K562 (cell line): ENCODE data around the gene PIGQ. TPM values are rescaled to one million over a fixed set of nuclear protein-coding genes. Genes with fewer than 3 reads are reported as not detected.

Source experiments
- HDAC8 ChIP-seq: fragments of 450-650 bp; IDR thresholded peaks from 2 replicates; pipeline ENCODE4 v1.6.1; 2016; ENCODE audit warnings: mild to moderate bottlenecking, missing genetic modification characterization, moderate library complexity, missing compliant biosample characterization
- KDM5B ChIP-seq: fragments of 200-600 bp; sonication (generic); IDR thresholded peaks from 2 replicates; pipeline ENCODE4 v1.6.1; 2012; ENCODE audit warnings: low read depth, mild to moderate bottlenecking, moderate library complexity, low read length, control low read depth, inconsistent platforms; ENCODE audit not compliant: insufficient replicate concordance
- KLF1 ChIP-seq: fragments of 450-650 bp; IDR thresholded peaks from 2 replicates; pipeline ENCODE4 v1.6.1; 2016; ENCODE audit warnings: missing genetic modification characterization, missing compliant biosample characterization
- NFIX ChIP-seq: fragments of 250-450 bp; sonication (Bioruptor Pico); IDR thresholded peaks from 2 replicates; pipeline ENCODE4 v1.4.0; 2020; ENCODE audit warnings: low read depth, mild to moderate bottlenecking, moderate library complexity
- NR2C2 ChIP-seq, 2 experiments: fragments of 200-800 bp in 1 of 2; sonication (Bioruptor generic) in 1 of 2; sonication (generic) in 1 of 2; formaldehyde crosslinking in 1 of 2; IDR thresholded peaks; 2 replicates each; pipeline versions ENCODE4 v1.6.1 to v1.8.0; 2016 to 2022; ENCODE audit warnings: mild to moderate bottlenecking in 1 of 2, missing compliant biosample characterization in 1 of 2, missing genetic modification characterization in 1 of 2, missing genetic modification reagents in 1 of 2
- RB1 ChIP-seq: fragments of 450-650 bp; IDR thresholded peaks from 2 replicates; pipeline ENCODE4 v1.6.1; 2017; ENCODE audit warnings: low read depth, mild to moderate bottlenecking
- SAP30 ChIP-seq: fragments of 200-600 bp; sonication (generic); IDR thresholded peaks from 2 replicates; pipeline ENCODE4 v1.6.1; 2012; ENCODE audit warnings: borderline replicate concordance, low read depth, mild to moderate bottlenecking, moderate library complexity, low read length, control low read depth, inconsistent platforms; ENCODE audit not compliant: insufficient read depth, poor library complexity, severe bottlenecking
- U2AF1 ChIP-seq: fragments of 200-400 bp; formaldehyde crosslinking; optimal IDR thresholded peaks from 2 replicates; pipeline ENCODE3; 2017; ENCODE audit warnings: mild to moderate bottlenecking, low read depth, low read length, moderate library complexity
- ZNF282 ChIP-seq: sonication (generic); formaldehyde crosslinking; IDR thresholded peaks from 2 replicates; pipeline ENCODE4 v1.8.1; 2023; ENCODE audit warnings: missing genetic modification reagents
- polyA plus RNA-seq, 8 experiments: library from polyadenylated mRNA; depleted of rRNA in 4 of 8; stranded (reverse) in 5 of 8; unstranded in 3 of 8; fragments of >200 nt; fragmentation: Nextera tagmentation in 2 of 8; fragmentation: Illumina TruSeq in 1 of 8; extraction: Ambion mirVana in 2 of 8; extraction: Trizol in 1 of 8; gene quantifications; 2 replicates each; pipeline versions ENCODE4 v1.2.1 to v1.2.3, GENCODE V29; 2011 to 2014; ENCODE audit warnings: inconsistent platforms in 1 of 8, missing spikeins in 1 of 8
- total RNA-seq, 7 experiments: library from RNA; depleted of rRNA in 6 of 7; stranded (reverse); fragments of >200 nt in 6 of 7; fragmentation: Illumina TruSeq in 2 of 7; extraction: Trizol in 2 of 7; gene quantifications; 2 replicates each; pipeline versions ENCODE4 v1.2.1 to v1.2.3, GENCODE V29; 2011 to 2021; ENCODE audit warnings: low replicate concordance in 1 of 7
- TF ChIP-seq, protein P1 (sequence below): conservative IDR thresholded peaks from 2 replicates; pipeline ENCODE4 v1.6.1; 2011; ENCODE audit warnings: low read depth, mild to moderate bottlenecking, low read length; ENCODE audit not compliant: control insufficient read depth
- TF ChIP-seq, protein P2 (sequence below): IDR thresholded peaks from 2 replicates; pipeline ENCODE4 v1.6.1; 2012; ENCODE audit warnings: low read depth, low read length, improper control_type of control experiment, borderline replicate concordance
- TF ChIP-seq, protein P3 (sequence below), 2 experiments: IDR thresholded peaks; 2 replicates each; pipeline ENCODE4 v1.6.1; 2012; ENCODE audit warnings: improper control_type of control experiment in 2 of 2, low read depth in 2 of 2, low read length in 2 of 2, borderline replicate concordance in 1 of 2

The PIGQ gene
- total and polyA plus RNA-seq, 9 of the 15 experiments (the other 6 are each of a cell fraction or from before 2014, with no cell fraction given) = 0.20 to 49.6 (median 11.7) TPM

DNA sequence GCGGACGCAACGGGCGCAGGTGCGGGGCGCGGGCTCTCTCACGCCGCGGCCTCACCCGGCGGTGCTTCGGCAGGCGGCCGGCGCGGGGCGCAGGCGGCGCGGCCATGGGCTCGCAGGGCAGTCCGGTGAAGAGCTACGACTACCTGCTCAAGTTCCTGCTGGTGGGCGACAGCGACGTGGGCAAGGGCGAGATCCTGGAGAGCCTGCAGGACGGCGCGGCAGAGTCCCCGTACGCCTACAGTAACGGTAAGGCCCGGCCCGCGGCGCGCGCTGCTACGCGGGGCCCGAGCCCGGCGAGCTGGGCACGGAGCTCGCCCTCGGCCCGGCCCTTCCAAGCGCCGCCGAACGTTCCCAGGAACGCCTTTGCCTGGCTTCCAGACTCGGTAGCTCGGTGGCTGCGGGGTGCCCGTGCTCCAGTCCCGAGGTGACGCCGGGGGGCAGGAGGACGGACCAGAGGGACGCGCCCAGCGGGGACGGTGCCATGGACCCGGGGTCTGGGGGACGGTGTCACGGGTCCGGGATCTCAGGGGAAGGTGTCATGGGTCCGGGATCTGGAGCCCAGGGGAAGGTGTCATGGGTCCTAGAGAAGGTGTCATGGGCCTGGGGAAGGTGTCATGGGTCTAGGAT lies 20.5 kb downstream of the PIGQ start (continued):
- TF ChIP-seq KDM5B (peak; percentile 46), SAP30 (peak; percentile 77), NFIX (CRISPR knock-in tag) (no peak), KLF1 (tag) (peak; percentile 49; the same call in 1 of the 2 replicates), U2AF1 (peak; percentile 22), ZNF282 (CRISPR knock-in tag) (peak; percentile 77; the same call in 1 of the 2 replicates), NR2C2 (CRISPR knock-in tag; IDR thresholded peaks at IDR 0.05) (peak; percentile 73), NR2C2 (tag; IDR thresholded peaks at IDR 0.05) (no peak), RB1 (peak; percentile 70; the same call in 1 of the 2 replicates), HDAC8 (0 out of 2 replicates have a peak, but pooled peaks have one; percentile 24)
- TF ChIP-seq, protein P1, sequence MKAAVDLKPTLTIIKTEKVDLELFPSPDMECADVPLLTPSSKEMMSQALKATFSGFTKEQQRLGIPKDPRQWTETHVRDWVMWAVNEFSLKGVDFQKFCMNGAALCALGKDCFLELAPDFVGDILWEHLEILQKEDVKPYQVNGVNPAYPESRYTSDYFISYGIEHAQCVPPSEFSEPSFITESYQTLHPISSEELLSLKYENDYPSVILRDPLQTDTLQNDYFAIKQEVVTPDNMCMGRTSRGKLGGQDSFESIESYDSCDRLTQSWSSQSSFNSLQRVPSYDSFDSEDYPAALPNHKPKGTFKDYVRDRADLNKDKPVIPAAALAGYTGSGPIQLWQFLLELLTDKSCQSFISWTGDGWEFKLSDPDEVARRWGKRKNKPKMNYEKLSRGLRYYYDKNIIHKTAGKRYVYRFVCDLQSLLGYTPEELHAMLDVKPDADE = peak; percentile 23; the same call in 1 of the 2 replicates
- TF ChIP-seq, protein P2, sequence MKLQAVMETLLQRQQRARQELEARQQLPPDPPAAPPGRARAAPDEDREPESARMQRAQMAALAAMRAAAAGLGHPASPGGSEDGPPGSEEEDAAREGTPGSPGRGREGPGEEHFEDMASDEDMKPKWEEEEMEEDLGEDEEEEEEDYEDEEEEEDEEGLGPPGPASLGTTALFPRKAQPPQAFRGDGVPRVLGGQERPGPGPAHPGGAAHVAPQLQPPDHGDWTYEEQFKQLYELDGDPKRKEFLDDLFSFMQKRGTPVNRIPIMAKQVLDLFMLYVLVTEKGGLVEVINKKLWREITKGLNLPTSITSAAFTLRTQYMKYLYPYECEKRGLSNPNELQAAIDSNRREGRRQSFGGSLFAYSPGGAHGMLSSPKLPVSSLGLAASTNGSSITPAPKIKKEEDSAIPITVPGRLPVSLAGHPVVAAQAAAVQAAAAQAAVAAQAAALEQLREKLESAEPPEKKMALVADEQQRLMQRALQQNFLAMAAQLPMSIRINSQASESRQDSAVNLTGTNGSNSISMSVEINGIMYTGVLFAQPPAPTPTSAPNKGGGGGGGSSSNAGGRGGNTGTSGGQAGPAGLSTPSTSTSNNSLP = no peak
- TF ChIP-seq, protein P3, sequence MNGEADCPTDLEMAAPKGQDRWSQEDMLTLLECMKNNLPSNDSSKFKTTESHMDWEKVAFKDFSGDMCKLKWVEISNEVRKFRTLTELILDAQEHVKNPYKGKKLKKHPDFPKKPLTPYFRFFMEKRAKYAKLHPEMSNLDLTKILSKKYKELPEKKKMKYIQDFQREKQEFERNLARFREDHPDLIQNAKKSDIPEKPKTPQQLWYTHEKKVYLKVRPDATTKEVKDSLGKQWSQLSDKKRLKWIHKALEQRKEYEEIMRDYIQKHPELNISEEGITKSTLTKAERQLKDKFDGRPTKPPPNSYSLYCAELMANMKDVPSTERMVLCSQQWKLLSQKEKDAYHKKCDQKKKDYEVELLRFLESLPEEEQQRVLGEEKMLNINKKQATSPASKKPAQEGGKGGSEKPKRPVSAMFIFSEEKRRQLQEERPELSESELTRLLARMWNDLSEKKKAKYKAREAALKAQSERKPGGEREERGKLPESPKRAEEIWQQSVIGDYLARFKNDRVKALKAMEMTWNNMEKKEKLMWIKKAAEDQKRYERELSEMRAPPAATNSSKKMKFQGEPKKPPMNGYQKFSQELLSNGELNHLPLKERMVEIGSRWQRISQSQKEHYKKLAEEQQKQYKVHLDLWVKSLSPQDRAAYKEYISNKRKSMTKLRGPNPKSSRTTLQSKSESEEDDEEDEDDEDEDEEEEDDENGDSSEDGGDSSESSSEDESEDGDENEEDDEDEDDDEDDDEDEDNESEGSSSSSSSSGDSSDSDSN (IDR thresholded peaks at IDR 0.05; ENCODE audit: borderline replicate concordance in 1 of 2, low read depth in 2 of 2, low read length in 2 of 2) = peak; percentile 59 to 92; a peak in 3 of 4 replicates
